ENCODE results near the gene CELSR1. TPM values are rescaled to one million over a fixed set of nuclear protein-coding genes. Genes with fewer than 3 reads are reported as not detected.

The CELSR1 gene
- total RNA-seq, 3 donors from 2014 or later (not counting 1 experiment from before 2014, with no cell fraction given) = 0.89 to 3.9 (median 1.9) TPM

GRCh38 chr22:46419754-46420571 is 117.5 kb downstream of the CELSR1 start:
- H3K4me1 Mint-ChIP-seq = no peaks in the 10 kb centered on the region
- no peaks in the 10 kb centered on the region for H3K9me3 ChIP-seq (ENCODE audit: control insufficient read depth, insufficient read depth, low read length)
- ATAC-seq = peak in 1 of 3 donors; percentile 19
- H3K4me3 Mint-ChIP-seq = no peak overlapping the region
- no peak overlapping the region for H3K27ac Mint-ChIP-seq
- intact Hi-C loops (cut with micrococcal nuclease) = no loop called here
- H3K27me3 Mint-ChIP-seq (ENCODE audit: low read depth in 2 of 2) = peaks cover under 1 to 5% of the 10 kb centered on the region in 2 donors
- no peak for DNase-seq
- TF ChIP-seq, protein P1, sequence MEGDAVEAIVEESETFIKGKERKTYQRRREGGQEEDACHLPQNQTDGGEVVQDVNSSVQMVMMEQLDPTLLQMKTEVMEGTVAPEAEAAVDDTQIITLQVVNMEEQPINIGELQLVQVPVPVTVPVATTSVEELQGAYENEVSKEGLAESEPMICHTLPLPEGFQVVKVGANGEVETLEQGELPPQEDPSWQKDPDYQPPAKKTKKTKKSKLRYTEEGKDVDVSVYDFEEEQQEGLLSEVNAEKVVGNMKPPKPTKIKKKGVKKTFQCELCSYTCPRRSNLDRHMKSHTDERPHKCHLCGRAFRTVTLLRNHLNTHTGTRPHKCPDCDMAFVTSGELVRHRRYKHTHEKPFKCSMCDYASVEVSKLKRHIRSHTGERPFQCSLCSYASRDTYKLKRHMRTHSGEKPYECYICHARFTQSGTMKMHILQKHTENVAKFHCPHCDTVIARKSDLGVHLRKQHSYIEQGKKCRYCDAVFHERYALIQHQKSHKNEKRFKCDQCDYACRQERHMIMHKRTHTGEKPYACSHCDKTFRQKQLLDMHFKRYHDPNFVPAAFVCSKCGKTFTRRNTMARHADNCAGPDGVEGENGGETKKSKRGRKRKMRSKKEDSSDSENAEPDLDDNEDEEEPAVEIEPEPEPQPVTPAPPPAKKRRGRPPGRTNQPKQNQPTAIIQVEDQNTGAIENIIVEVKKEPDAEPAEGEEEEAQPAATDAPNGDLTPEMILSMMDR (IDR thresholded peaks at IDR 0.05) = no peak
- H3K27ac ChIP-seq (ENCODE audit: low read length) = no peak overlapping the region
- H3K4me1 ChIP-seq (ENCODE audit: control insufficient read depth, insufficient read depth, low read length) = peaks cover 26% of the 10 kb centered on the region
- H3K9me3 Mint-ChIP-seq = no peaks in the 10 kb centered on the region
- no peak overlapping the region for H3K4me3 ChIP-seq (ENCODE audit: low read length)
- 96% methylated on average over 27 of the region's 27 CpGs for WGBS (ENCODE audit: insufficient coverage)
- no peaks in the 10 kb centered on the region for H3K36me3 Mint-ChIP-seq
- no peaks in the 10 kb centered on the region for H3K27me3 ChIP-seq (ENCODE audit: control insufficient read depth, insufficient read depth, low read length)
- H3K36me3 ChIP-seq (ENCODE audit: control insufficient read depth, insufficient read depth, low read length) = no peaks in the 10 kb centered on the region

DNA sequence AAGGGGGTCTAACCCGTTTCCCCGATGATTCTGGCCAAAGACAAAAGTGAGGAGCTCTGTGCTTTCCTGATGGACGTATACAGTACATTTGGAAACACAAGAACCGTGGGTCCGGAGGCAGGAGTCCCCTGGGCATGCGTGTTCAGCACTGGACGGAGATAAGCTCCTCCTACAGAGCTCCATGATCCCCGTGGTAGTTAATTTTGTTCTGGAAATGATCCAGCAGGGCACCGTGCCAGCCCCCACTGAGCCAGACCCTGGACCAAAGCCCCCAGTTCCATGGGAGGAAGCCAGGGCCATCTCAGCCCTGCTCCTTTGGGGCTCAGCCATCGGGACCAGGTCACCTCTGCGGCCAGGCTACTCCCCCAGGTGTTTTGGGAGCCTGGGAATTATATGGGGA is 118.6 kb downstream of the CELSR1 start:
- no peaks in the 10 kb centered on the region for H3K9me3 Mint-ChIP-seq
- no peaks in the 10 kb centered on the region for H3K4me1 Mint-ChIP-seq
- H3K4me3 Mint-ChIP-seq = no peak overlapping the region
- no peaks in the 10 kb centered on the region for H3K36me3 Mint-ChIP-seq
- peaks cover 0 to 5% of the 10 kb centered on the region in 2 donors for H3K27me3 Mint-ChIP-seq (ENCODE audit: low read depth in 2 of 2)
- DNase-seq (no peak), ATAC-seq (no peak)
- TF ChIP-seq, protein P1 (IDR thresholded peaks at IDR 0.05) = no peak
- no peaks in the 10 kb centered on the region for H3K9me3 ChIP-seq (ENCODE audit: control insufficient read depth, insufficient read depth, low read length)
- H3K36me3 ChIP-seq (ENCODE audit: control insufficient read depth, insufficient read depth, low read length) = no peaks in the 10 kb centered on the region
- H3K4me1 ChIP-seq (ENCODE audit: control insufficient read depth, insufficient read depth, low read length) = peaks cover 26% of the 10 kb centered on the region
- H3K4me3 ChIP-seq (ENCODE audit: low read length) = no peak overlapping the region
- intact Hi-C loops (cut with micrococcal nuclease) = no loop called here
- H3K27ac ChIP-seq (ENCODE audit: low read length) = no peak overlapping the region
- 84% methylated on average over 11 of the region's 11 CpGs for whole genome bisulfite sequencing (ENCODE audit: insufficient coverage)
- H3K27ac Mint-ChIP-seq = no peak overlapping the region
- H3K27me3 ChIP-seq (ENCODE audit: control insufficient read depth, insufficient read depth, low read length) = no peaks in the 10 kb centered on the region

- DNase-seq = no peak
- Histone ChIP-seq H3K27ac (ENCODE audit: low read length) (no peak overlapping the region), H3K4me3 (ENCODE audit: low read length) (no peak overlapping the region), H3K36me3 (ENCODE audit: control insufficient read depth, insufficient read depth, low read length) (no peaks in the 10 kb centered on the region), H3K27me3 (ENCODE audit: control insufficient read depth, insufficient read depth, low read length) (no peaks in the 10 kb centered on the region), H3K4me1 (ENCODE audit: control insufficient read depth, insufficient read depth, low read length) (peaks cover 22% of the 10 kb centered on the region), H3K9me3 (ENCODE audit: control insufficient read depth, insufficient read depth, low read length) (no peaks in the 10 kb centered on the region)
- ATAC-seq = no peak
- H3K36me3 Mint-ChIP-seq = no peaks in the 10 kb centered on the region
- 76% methylated on average over 7 of the region's 7 CpGs for WGBS (ENCODE audit: insufficient coverage)
- no peak overlapping the region for H3K4me3 Mint-ChIP-seq
- H3K27me3 Mint-ChIP-seq (ENCODE audit: low read depth in 2 of 2) = peaks cover 9 to 12% of the 10 kb centered on the region in 2 donors
- no peak overlapping the region for H3K27ac Mint-ChIP-seq
- TF ChIP-seq, protein P1 (IDR thresholded peaks at IDR 0.05) = no peak
- no peaks in the 10 kb centered on the region for H3K9me3 Mint-ChIP-seq
- no peaks in the 10 kb centered on the region for H3K4me1 Mint-ChIP-seq
- intact Hi-C loops (cut with micrococcal nuclease) = no loop called here
Measured at GRCh38 chr22:46417769-46418168, 119.7 kb downstream of the CELSR1 start.

All from natural killer cell (primary cell).